ENCODE measurements around the gene LRRK2.

DNA sequence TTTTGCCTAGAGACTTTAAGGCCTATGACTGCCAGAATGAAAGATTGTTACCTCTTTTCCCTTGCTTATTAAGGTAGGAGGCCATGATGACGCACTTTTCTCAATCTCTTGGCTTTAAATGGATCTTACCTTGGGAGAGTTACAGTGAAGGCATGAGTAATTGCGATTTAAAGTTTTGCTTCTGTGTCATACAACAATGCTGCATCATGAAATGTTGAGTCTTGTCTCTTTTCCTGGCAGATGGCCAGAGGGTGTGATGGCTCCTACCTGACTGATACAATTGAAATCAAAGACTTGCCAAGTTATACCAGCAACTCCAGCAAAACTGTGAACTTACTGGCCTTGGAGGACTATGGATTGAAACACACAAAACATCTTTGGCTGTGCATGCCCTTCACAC, 17.2 kb upstream of the LRRK2 start:
- TF ChIP-seq POLR2A (IDR thresholded peaks at IDR 0.05): no peak
- TF ChIP-seq, protein P1, sequence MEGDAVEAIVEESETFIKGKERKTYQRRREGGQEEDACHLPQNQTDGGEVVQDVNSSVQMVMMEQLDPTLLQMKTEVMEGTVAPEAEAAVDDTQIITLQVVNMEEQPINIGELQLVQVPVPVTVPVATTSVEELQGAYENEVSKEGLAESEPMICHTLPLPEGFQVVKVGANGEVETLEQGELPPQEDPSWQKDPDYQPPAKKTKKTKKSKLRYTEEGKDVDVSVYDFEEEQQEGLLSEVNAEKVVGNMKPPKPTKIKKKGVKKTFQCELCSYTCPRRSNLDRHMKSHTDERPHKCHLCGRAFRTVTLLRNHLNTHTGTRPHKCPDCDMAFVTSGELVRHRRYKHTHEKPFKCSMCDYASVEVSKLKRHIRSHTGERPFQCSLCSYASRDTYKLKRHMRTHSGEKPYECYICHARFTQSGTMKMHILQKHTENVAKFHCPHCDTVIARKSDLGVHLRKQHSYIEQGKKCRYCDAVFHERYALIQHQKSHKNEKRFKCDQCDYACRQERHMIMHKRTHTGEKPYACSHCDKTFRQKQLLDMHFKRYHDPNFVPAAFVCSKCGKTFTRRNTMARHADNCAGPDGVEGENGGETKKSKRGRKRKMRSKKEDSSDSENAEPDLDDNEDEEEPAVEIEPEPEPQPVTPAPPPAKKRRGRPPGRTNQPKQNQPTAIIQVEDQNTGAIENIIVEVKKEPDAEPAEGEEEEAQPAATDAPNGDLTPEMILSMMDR (IDR thresholded peaks at IDR 0.05 in 8 of 11, conservative IDR thresholded peaks at IDR 0.05 in 3 of 11): no peak
- TF ChIP-seq POLR2AphosphoS5 (IDR thresholded peaks at IDR 0.05): no peak

Data from spleen (tissue), 7 donors.